NCI-H1694 treated with DMSO at 0.1 percent for 48 hours (cell line): ENCODE results near the gene SHF.
A peak's percentile ranks its signal among the peaks of the same experiment; 100 is the strongest.
"Not testable (repeated sequence)": the region's sequence is repeated elsewhere in the genome, so short reads cannot be mapped to it uniquely, and the experiment has no call there.

Experiments used
- DNase-seq: peaks from one replicate; lab custom pipeline; 2025; lab: John Stamatoyannopoulos, UW

The SHF gene

GRCh38 chr15:45187894-45188830 is at the start of gene SHF:
Gene SHF, minus strand, starts transcription at chr15:45187966. Its CDS starts 15 bp downstream, at chr15:45187951.
- peak; percentile 73 for DNase-seq

- DNase-seq = not testable (repeated sequence)
Measured at GRCh38 chr15:45236806-45237205, 49.0 kb upstream of the SHF start.

GRCh38 chr15:45234562-45235235 is 46.9 kb upstream of the SHF start:
- no peak for DNase-seq

GRCh38 chr15:45231864-45232562 is 44.2 kb upstream of the SHF start:
- DNase-seq = no peak

- DNase-seq = no peak
Measured at GRCh38 chr15:45231132-45231531, 43.4 kb upstream of the SHF start.

- DNase-seq = no peak
Measured at GRCh38 chr15:45230245-45230965, 42.6 kb upstream of the SHF start.

- no peak for DNase-seq
Measured at GRCh38 chr15:45228931-45229330, 41.2 kb upstream of the SHF start.

- DNase-seq = no peak
Measured at GRCh38 chr15:45225506-45226273, 37.9 kb upstream of the SHF start.

GRCh38 chr15:45224621-45225217 is 37.0 kb upstream of the SHF start:
- no peak for DNase-seq

- no peak for DNase-seq
Measured at GRCh38 chr15:45221967-45222366, 34.2 kb upstream of the SHF start.

- no peak for DNase-seq
Measured at GRCh38 chr15:45221053-45221599, 33.4 kb upstream of the SHF start.

- no peak for DNase-seq
Measured at GRCh38 chr15:45212493-45212892, 24.7 kb upstream of the SHF start.

GRCh38 chr15:45205192-45205591 is 17.4 kb upstream of the SHF start:
- peak; percentile 41 for DNase-seq

GRCh38 chr15:45203182-45203581 is 15.4 kb upstream of the SHF start:
- DNase-seq = no peak

GRCh38 chr15:45201869-45202268 is 14.1 kb upstream of the SHF start:
- DNase-seq = no peak

- no peak for DNase-seq
Measured at GRCh38 chr15:45201557-45201859, 13.7 kb upstream of the SHF start.

- DNase-seq = peak; percentile 68
Measured at GRCh38 chr15:45200799-45201556, 13.2 kb upstream of the SHF start.

GRCh38 chr15:45200001-45200798 is 12.4 kb upstream of the SHF start:
- DNase-seq = peak; percentile 94
